Stimulated activated CD8-positive, alpha-beta memory T cell treated with anti-CD3 and anti-CD28 coated beads, Interleukin-12 subunit alpha, Interleukin-12 subunit beta, amount 100 ng/mL, for 24 hours (primary cell): ENCODE measurements around the gene SHC4.
"Not testable (repeated sequence)": the region's sequence is repeated elsewhere in the genome, so short reads cannot be mapped to it uniquely, and the experiment has no call there.

ENCODE experiments used
- DNase-seq: peaks from one replicate; pipeline ENCODE4 v3.0.0-alpha.2; 2020; ENCODE audit errors: extremely low read depth

The SHC4 gene

GRCh38 chr15:48924528-48925393 is 39.0 kb downstream of the SHC4 start:
- no peak for DNase-seq

- DNase-seq: no peak
Observed at GRCh38 chr15:48922046-48922445, 41.7 kb downstream of the SHC4 start.

- no peak for DNase-seq
Observed at GRCh38 chr15:48916721-48917120, 47.0 kb downstream of the SHC4 start.

- no peak for DNase-seq
Observed at GRCh38 chr15:48915861-48916260, 47.9 kb downstream of the SHC4 start.

GRCh38 chr15:48914717-48915116 is 49.0 kb downstream of the SHC4 start:
- DNase-seq: no peak

- no peak for DNase-seq
Observed at GRCh38 chr15:48913141-48913540, 50.6 kb downstream of the SHC4 start.

- DNase-seq: not testable (repeated sequence)
Observed at GRCh38 chr15:48910554-48910953, 53.2 kb downstream of the SHC4 start.

GRCh38 chr15:48909313-48909712 is 54.4 kb downstream of the SHC4 start:
- not testable (repeated sequence) for DNase-seq

GRCh38 chr15:48905847-48906246 is 57.9 kb downstream of the SHC4 start:
- DNase-seq: no peak

GRCh38 chr15:48905216-48905615 is 58.5 kb downstream of the SHC4 start:
- no peak for DNase-seq

- no peak for DNase-seq
Observed at GRCh38 chr15:48904758-48905157, 59.0 kb downstream of the SHC4 start.

GRCh38 chr15:48899793-48900192 is 63.9 kb downstream of the SHC4 start:
- DNase-seq: no peak

- no peak for DNase-seq
Observed at GRCh38 chr15:48898446-48898845, 65.3 kb downstream of the SHC4 start.

GRCh38 chr15:48898032-48898431 is 65.7 kb downstream of the SHC4 start:
- DNase-seq: no peak

- no peak for DNase-seq
Observed at GRCh38 chr15:48896869-48897814, 66.6 kb downstream of the SHC4 start.

- DNase-seq: no peak
Observed at GRCh38 chr15:48893311-48893710, 70.4 kb downstream of the SHC4 start.

GRCh38 chr15:48891232-48891765 is 72.4 kb downstream of the SHC4 start:
- DNase-seq: no peak

GRCh38 chr15:48890375-48890972 is 73.2 kb downstream of the SHC4 start:
- no peak for DNase-seq

- no peak for DNase-seq
Observed at GRCh38 chr15:48889925-48890324, 73.8 kb downstream of the SHC4 start.

- no peak for DNase-seq
Observed at GRCh38 chr15:48888836-48889235, 74.9 kb downstream of the SHC4 start.

- no peak for DNase-seq
Observed at GRCh38 chr15:48888191-48888590, 75.5 kb downstream of the SHC4 start.

GRCh38 chr15:48887144-48887543 is 76.6 kb downstream of the SHC4 start:
- no peak for DNase-seq
